SK-N-SH treated with all-trans-retinoic acid at 6 μM for 48 hours (cell line): ENCODE measurements around the gene OGN.

Experiments
- ATAC-seq: fragments of 200-7000 bp; cut with Tn5 transposase; 3 replicates; pipeline ENCODE4 v1.9.1; 2020; ENCODE audit warnings: mild to moderate bottlenecking, moderate library complexity
- ARNTL ChIP-seq: fragments of 450-650 bp; formaldehyde crosslinking; IDR thresholded peaks from 2 replicates; pipeline ENCODE4 v1.5.0; 2020; ENCODE audit warnings: low read depth, mild to moderate bottlenecking, moderate library complexity, borderline replicate concordance
- CREB5 ChIP-seq: fragments of 250-450 bp; sonication (Bioruptor Pico); IDR thresholded peaks from 2 replicates; pipeline ENCODE4 v1.5.1; 2020; ENCODE audit warnings: low read depth, mild to moderate bottlenecking, moderate library complexity
- CSDC2 ChIP-seq: fragments of 250-450 bp; sonication (Bioruptor Pico); IDR thresholded peaks from 2 replicates; pipeline ENCODE4 v1.5.0; 2020; ENCODE audit warnings: mild to moderate bottlenecking, moderate library complexity
- CSRNP3 ChIP-seq: fragments of 250-450 bp; sonication (Bioruptor Pico); IDR thresholded peaks from 2 replicates; pipeline ENCODE4 v1.5.1; 2021; ENCODE audit warnings: mild to moderate bottlenecking, moderate library complexity
- ESRRG ChIP-seq: fragments of 250-450 bp; sonication (Bioruptor Pico); IDR thresholded peaks from 2 replicates; pipeline ENCODE4 v1.6.1; 2021; ENCODE audit warnings: mild to moderate bottlenecking
- GLIS3 ChIP-seq: fragments of 250-450 bp; sonication (Bioruptor Pico); IDR thresholded peaks from 2 replicates; pipeline ENCODE4 v1.5.0; 2020; ENCODE audit warnings: mild to moderate bottlenecking, moderate library complexity
- ISL1 ChIP-seq: fragments of 250-450 bp; sonication (Bioruptor Pico); IDR thresholded peaks from 2 replicates; pipeline ENCODE4 v2.1.2; 2022; ENCODE audit warnings: mild to moderate bottlenecking, moderate library complexity
- OSR1 ChIP-seq: fragments of 250-450 bp; sonication (Bioruptor Pico); IDR thresholded peaks from 2 replicates; pipeline ENCODE4 v1.8.0; 2022; ENCODE audit warnings: moderate library complexity, mild to moderate bottlenecking, inconsistent platforms
- PATZ1 ChIP-seq: fragments of 250-450 bp; sonication (Bioruptor Pico); IDR thresholded peaks from 2 replicates; pipeline ENCODE4 v1.8.0; 2020; ENCODE audit warnings: mild to moderate bottlenecking, moderate library complexity, borderline replicate concordance
- POU6F1 ChIP-seq: fragments of 250-450 bp; sonication (Bioruptor Pico); IDR thresholded peaks from 2 replicates; pipeline ENCODE4 v1.8.0; 2021; ENCODE audit warnings: low read depth, mild to moderate bottlenecking, moderate library complexity, borderline replicate concordance
- PPARA ChIP-seq: fragments of 250-450 bp; sonication (Bioruptor Pico); IDR thresholded peaks from 2 replicates; pipeline ENCODE4 v1.5.0; 2020; ENCODE audit warnings: mild to moderate bottlenecking, borderline replicate concordance
- RARB ChIP-seq: fragments of 250-450 bp; sonication (Bioruptor Pico); IDR thresholded peaks from 2 replicates; pipeline ENCODE4 v1.8.0; 2021; ENCODE audit warnings: mild to moderate bottlenecking, moderate library complexity
- SNAI2 ChIP-seq: fragments of 250-450 bp; sonication (Bioruptor Pico); IDR thresholded peaks from 2 replicates; pipeline ENCODE4 v1.5.0; 2020; ENCODE audit warnings: mild to moderate bottlenecking, moderate library complexity
- TCF4 ChIP-seq: fragments of 250-450 bp; sonication (Bioruptor Pico); IDR thresholded peaks from 2 replicates; pipeline ENCODE4 v1.8.0; 2021; ENCODE audit warnings: mild to moderate bottlenecking, moderate library complexity, borderline replicate concordance
- TOX ChIP-seq: fragments of 250-450 bp; sonication (Bioruptor Pico); IDR thresholded peaks from 2 replicates; pipeline ENCODE4 v1.8.0; 2021; ENCODE audit warnings: mild to moderate bottlenecking, moderate library complexity, borderline replicate concordance
- TSHZ2 ChIP-seq: fragments of 250-450 bp; sonication (Bioruptor Pico); IDR thresholded peaks from 2 replicates; pipeline ENCODE4 v1.5.0; 2020; ENCODE audit warnings: mild to moderate bottlenecking, moderate library complexity
- ZC3H10 ChIP-seq: fragments of 250-450 bp; sonication (Bioruptor Pico); IDR thresholded peaks from 2 replicates; pipeline ENCODE4 v1.5.1; 2021; ENCODE audit warnings: mild to moderate bottlenecking, moderate library complexity
- ZFP3 ChIP-seq: fragments of 250-450 bp; sonication (Bioruptor Pico); IDR thresholded peaks from 2 replicates; pipeline ENCODE4 v1.5.0; 2020; ENCODE audit warnings: mild to moderate bottlenecking, moderate library complexity
- ZNF565 ChIP-seq: fragments of 450-650 bp; formaldehyde crosslinking; conservative IDR thresholded peaks from 2 replicates; pipeline ENCODE4 v1.5.0; 2020; ENCODE audit warnings: low read depth, mild to moderate bottlenecking, moderate library complexity
- ZNF70 ChIP-seq: fragments of 450-650 bp; formaldehyde crosslinking; IDR thresholded peaks from 2 replicates; pipeline ENCODE4 v1.5.0; 2020; ENCODE audit warnings: mild to moderate bottlenecking, moderate library complexity
- ZNF8 ChIP-seq: fragments of 450-650 bp; formaldehyde crosslinking; IDR thresholded peaks from 2 replicates; pipeline ENCODE4 v1.5.0; 2020; ENCODE audit warnings: mild to moderate bottlenecking, moderate library complexity

The OGN gene

GRCh38 chr9:92349771-92350739 is 54.3 kb downstream of the OGN start:
- TF ChIP-seq SNAI2 (CRISPR knock-in tag) (no peak), TOX (CRISPR knock-in tag) (no peak), OSR1 (CRISPR knock-in tag) (no peak), ZC3H10 (no peak), PATZ1 (no peak), GLIS3 (no peak), CSDC2 (CRISPR knock-in tag) (no peak), ISL1 (CRISPR knock-in tag) (no peak)
- TF ChIP-seq, all 23 proteins: peak for 0
- ATAC-seq: peak; percentile 68

- no peak for ATAC-seq
- TF ChIP-seq ESRRG: no peak
- TF ChIP-seq POU6F1 (CRISPR knock-in tag): no peak
- TF ChIP-seq SNAI2 (CRISPR knock-in tag): no peak
- no peak for TF ChIP-seq ARNTL (CRISPR knock-in tag)
- no peak for TF ChIP-seq CREB5 (CRISPR knock-in tag)
- TF ChIP-seq CSRNP3 (CRISPR knock-in tag): no peak
- no peak for TF ChIP-seq TOX (CRISPR knock-in tag)
- no peak for TF ChIP-seq PPARA (CRISPR knock-in tag)
- TF ChIP-seq ZFP3 (CRISPR knock-in tag): no peak
- TF ChIP-seq RARB (CRISPR knock-in tag): no peak
- TF ChIP-seq PATZ1: no peak
- no peak for TF ChIP-seq ZC3H10
- TF ChIP-seq ZNF8 (CRISPR knock-in tag): no peak
- TF ChIP-seq CSDC2 (CRISPR knock-in tag): no peak
- no peak for TF ChIP-seq ZNF70 (CRISPR knock-in tag)
Measured at GRCh38 chr9:92345582-92345981, 58.8 kb downstream of the OGN start.

GRCh38 chr9:92342825-92343488 is 61.4 kb downstream of the OGN start:
- peak; percentile 47; the same call in 2 of the 3 replicates for ATAC-seq
- TF ChIP-seq TOX (CRISPR knock-in tag) (no peak), PPARA (CRISPR knock-in tag) (no peak), RARB (CRISPR knock-in tag) (no peak), ESRRG (no peak)

- peak; percentile 48; the same call in 1 of the 2 replicates for TF ChIP-seq TSHZ2 (CRISPR knock-in tag)
- TF ChIP-seq TCF4 (CRISPR knock-in tag): peak; percentile 37; the same call in 1 of the 2 replicates
- no peak for TF ChIP-seq ZNF565 (CRISPR knock-in tag)
- TF ChIP-seq ESRRG: no peak
Measured at GRCh38 chr9:92341578-92341977, 62.8 kb downstream of the OGN start.

More at GRCh38 chr9:92341578-92341977, 62.8 kb downstream of the OGN start:
- no peak; the same call in 2 of the 3 replicates for ATAC-seq
